AG10803 (cell line): ENCODE data around the gene FUT9.

ENCODE experiments used
- DNase-seq: peaks from one replicate; pipeline ENCODE4 v3.0.0; 2010; ENCODE audit warnings: low read depth
- H3K4me3 ChIP-seq: 2 replicates; pipeline ENCODE4 v1.5.1; 2011; ENCODE audit warnings: mild to moderate bottlenecking, low read length, control low read depth
- CTCF ChIP-seq: conservative IDR thresholded peaks from 2 replicates; pipeline ENCODE4 v1.5.1; 2011; ENCODE audit warnings: mild to moderate bottlenecking, low read length, control low read depth, inconsistent platforms

The FUT9 gene

GRCh38 chr6:96212066-96212465, 196.3 kb downstream of the FUT9 start:
- DNase-seq: no peak
- H3K4me3 ChIP-seq: no peak overlapping the region
- no peak for TF ChIP-seq CTCF

GRCh38 chr6:96213784-96214183, 198.0 kb downstream of the FUT9 start:
- no peak for DNase-seq
- no peak overlapping the region for H3K4me3 ChIP-seq
- no peak for TF ChIP-seq CTCF

- no peak for TF ChIP-seq CTCF
- no peak overlapping the region for H3K4me3 ChIP-seq
- no peak for DNase-seq
Observed at GRCh38 chr6:96223695-96224094, 207.9 kb downstream of the FUT9 start.

- DNase-seq: no peak
- no peak for TF ChIP-seq CTCF
- no peak overlapping the region for H3K4me3 ChIP-seq
Observed at GRCh38 chr6:96227135-96227534, 211.4 kb downstream of the FUT9 start.

- DNase-seq: no peak
- no peak for TF ChIP-seq CTCF
- no peak overlapping the region for H3K4me3 ChIP-seq
Observed at GRCh38 chr6:96234444-96234843, 218.7 kb downstream of the FUT9 start.

- no peak for TF ChIP-seq CTCF
- DNase-seq: no peak
- H3K4me3 ChIP-seq: no peak overlapping the region
Observed at GRCh38 chr6:96235927-96236326, 220.2 kb downstream of the FUT9 start.

- no peak overlapping the region for H3K4me3 ChIP-seq
- TF ChIP-seq CTCF: no peak
- no peak for DNase-seq
Observed at GRCh38 chr6:96236471-96236870, 220.7 kb downstream of the FUT9 start.
